Naive B cell (primary cell): ENCODE results near the gene KCTD8. TPM values are rescaled to one million over a fixed set of nuclear protein-coding genes. Genes with fewer than 3 reads are reported as not detected.

Source experiments
- ATAC-seq, 2 donors: fragments of 150-1000 bp; cut with Tn5 transposase; 2 replicates each; pipeline ENCODE4 v1.10.0; 2021; ENCODE audit warnings: low read depth in 2 of 2, mild to moderate bottlenecking in 2 of 2, moderate library complexity in 2 of 2
- DNase-seq: peaks from one replicate; pipeline ENCODE4 v3.0.0; 2022
- H3K27ac Mint-ChIP-seq, 6 donors: one replicate each; pipeline ENCODE4 v1.8.0; 2020 to 2022; ENCODE audit warnings: mild to moderate bottlenecking in 6 of 6, mixed read lengths in 6 of 6, moderate library complexity in 5 of 6, inconsistent platforms in 2 of 6
- H3K27me3 Mint-ChIP-seq, 3 donors: one replicate each; pipeline ENCODE4 v1.8.0; 2021 to 2022; ENCODE audit warnings: mixed read lengths in 3 of 3, mild to moderate bottlenecking in 1 of 3
- H3K36me3 Mint-ChIP-seq, 2 donors: one replicate each; pipeline ENCODE4 v1.8.0; 2020 to 2022; ENCODE audit warnings: mixed read lengths in 2 of 2, inconsistent platforms in 1 of 2, mild to moderate bottlenecking in 1 of 2
- H3K4me1 Mint-ChIP-seq, 3 donors: one replicate each; pipeline ENCODE4 v1.8.0; 2020 to 2022; ENCODE audit warnings: mixed read lengths in 3 of 3, inconsistent platforms in 1 of 3, mild to moderate bottlenecking in 1 of 3, moderate library complexity in 1 of 3
- H3K4me3 Mint-ChIP-seq, 8 donors: one replicate each; pipeline ENCODE4 v1.8.0; 2020 to 2022; ENCODE audit warnings: mild to moderate bottlenecking in 8 of 8, mixed read lengths in 8 of 8, moderate library complexity in 8 of 8, inconsistent platforms in 2 of 8
- H3K9me3 Mint-ChIP-seq, 7 donors: one replicate each; pipeline ENCODE4 v1.8.0; 2020 to 2022; ENCODE audit warnings: mixed read lengths in 7 of 7, mild to moderate bottlenecking in 5 of 7, inconsistent platforms in 2 of 7, moderate library complexity in 1 of 7
- polyA plus RNA-seq, 6 donors: library from polyadenylated mRNA; unstranded; fragments of 300-500 nt; fragmentation: Illumina TruSeq; gene quantifications; one replicate each; pipeline ENCODE4 v1.2.3, GENCODE V29; 2021; ENCODE audit warnings: low read depth in 6 of 6

KCTD8 gene
- polyA plus RNA-seq, 6 donors from 2014 or later: 0.16 TPM; not detected in 5

DNA sequence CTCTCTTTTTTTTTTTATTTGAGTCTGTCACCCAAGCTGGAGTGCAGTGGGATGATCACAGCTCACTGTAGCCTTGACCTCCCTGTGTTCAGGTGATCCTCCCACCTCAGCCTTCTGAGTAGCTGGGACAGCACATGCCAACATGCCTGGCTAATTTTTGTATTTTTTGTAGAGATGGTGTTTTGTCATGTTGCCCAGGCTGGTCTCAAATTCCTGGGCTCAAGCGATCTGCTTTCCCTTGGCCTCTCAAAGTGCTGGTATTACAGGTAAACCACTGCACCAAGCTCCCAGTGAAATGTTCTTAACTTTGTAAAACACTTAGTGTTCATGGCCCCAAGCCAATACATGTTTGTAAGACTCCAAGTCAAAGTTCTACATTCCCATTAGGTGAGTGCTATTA lies 316.1 kb downstream of the KCTD8 start:
- Mint-ChIP-seq H3K4me3 (no peak overlapping the region), H3K27me3 (no peaks in the 10 kb centered on the region), H3K9me3 (peaks cover 0 to 11% (median 4%) of the 10 kb centered on the region in 7 donors), H3K27ac (no peak overlapping the region), H3K4me1 (no peaks in the 10 kb centered on the region), H3K36me3 (no peaks in the 10 kb centered on the region)
- no peak for DNase-seq
- ATAC-seq: no peak

Other genes starting within 250 kb of the KCTD8 start
- gene YIPF7, start 202.8 kb upstream of the KCTD8 start, polyA plus RNA-seq: not detected
- gene GUF1, start 229.6 kb upstream of the KCTD8 start, polyA plus RNA-seq: 10 to 100 TPM in 5 of 6 donors, 1 to 10 TPM in 1; 6.6 to 19.6 (median 14.4) TPM